GM12875 (cell line): ENCODE data around the gene SORD.
A peak's percentile ranks its signal among the peaks of the same experiment; 100 is the strongest.
"Not testable (repeated sequence)": the region's sequence is repeated elsewhere in the genome, so short reads cannot be mapped to it uniquely, and the experiment has no call there.

Experiments
- H3K4me3 ChIP-seq: one replicate; pipeline ENCODE4 v1.5.1; 2011; ENCODE audit warnings: low read depth, low read length, control low read depth
- CTCF ChIP-seq: IDR thresholded peaks from 2 replicates; pipeline ENCODE4 v1.5.1; 2011; ENCODE audit warnings: low read depth, mild to moderate bottlenecking, control low read depth, inconsistent platforms, low read length, moderate library complexity, borderline replicate concordance; ENCODE audit not compliant: insufficient read depth

SORD gene

GRCh38 chr15:45022871-45023658 is at the start of gene SORD:
Gene SORD (plus strand): TSS chr15:45023195. CDS start chr15:45023284, 89 bp downstream.
- no peak for TF ChIP-seq CTCF
- peak within 1 kb of the TSS; percentile 77 for H3K4me3 ChIP-seq

- H3K4me3 ChIP-seq = not testable (repeated sequence)
These were observed 46.8 kb upstream of the SORD start for GRCh38 chr15:44976183-44976582.

- not testable (repeated sequence) for H3K4me3 ChIP-seq
These were observed 45.2 kb upstream of the SORD start for GRCh38 chr15:44977781-44978180.

- not testable (repeated sequence) for H3K4me3 ChIP-seq
These were observed 43.2 kb upstream of the SORD start for GRCh38 chr15:44979617-44980339.

GRCh38 chr15:44984144-44984543 is 38.9 kb upstream of the SORD start:
- H3K4me3 ChIP-seq = not testable (repeated sequence)

- not testable (repeated sequence) for H3K4me3 ChIP-seq
These were observed 36.5 kb upstream of the SORD start for GRCh38 chr15:44986346-44987055.

- not testable (repeated sequence) for H3K4me3 ChIP-seq
These were observed 35.3 kb upstream of the SORD start for GRCh38 chr15:44987711-44988110.

- H3K4me3 ChIP-seq = not testable (repeated sequence)
These were observed 34.7 kb upstream of the SORD start for GRCh38 chr15:44988184-44988869.

- not testable (repeated sequence) for H3K4me3 ChIP-seq
These were observed 34.1 kb upstream of the SORD start for GRCh38 chr15:44988870-44989219.

- H3K4me3 ChIP-seq = not testable (repeated sequence)
These were observed 25.4 kb upstream of the SORD start for GRCh38 chr15:44997632-44998031.

GRCh38 chr15:44999105-44999504 is 23.9 kb upstream of the SORD start:
- no peak overlapping the region for H3K4me3 ChIP-seq
- no peak for TF ChIP-seq CTCF

GRCh38 chr15:45001180-45001579 is 21.8 kb upstream of the SORD start:
- not testable (repeated sequence) for H3K4me3 ChIP-seq

- H3K4me3 ChIP-seq = not testable (repeated sequence)
These were observed 19.1 kb upstream of the SORD start for GRCh38 chr15:45003731-45004410.

- not testable (repeated sequence) for H3K4me3 ChIP-seq
These were observed 18.3 kb upstream of the SORD start for GRCh38 chr15:45004590-45005175.
